NCI-H526 treated with DMSO at 0.1 percent for 48 hours (cell line): ENCODE measurements around the gene ZNF592.
"Not testable (repeated sequence)": the region's sequence is repeated elsewhere in the genome, so short reads cannot be mapped to it uniquely, and the experiment has no call there.

Source experiments
- DNase-seq: peaks from one replicate; lab custom pipeline; 2025; lab: John Stamatoyannopoulos, UW

The ZNF592 gene

DNA sequence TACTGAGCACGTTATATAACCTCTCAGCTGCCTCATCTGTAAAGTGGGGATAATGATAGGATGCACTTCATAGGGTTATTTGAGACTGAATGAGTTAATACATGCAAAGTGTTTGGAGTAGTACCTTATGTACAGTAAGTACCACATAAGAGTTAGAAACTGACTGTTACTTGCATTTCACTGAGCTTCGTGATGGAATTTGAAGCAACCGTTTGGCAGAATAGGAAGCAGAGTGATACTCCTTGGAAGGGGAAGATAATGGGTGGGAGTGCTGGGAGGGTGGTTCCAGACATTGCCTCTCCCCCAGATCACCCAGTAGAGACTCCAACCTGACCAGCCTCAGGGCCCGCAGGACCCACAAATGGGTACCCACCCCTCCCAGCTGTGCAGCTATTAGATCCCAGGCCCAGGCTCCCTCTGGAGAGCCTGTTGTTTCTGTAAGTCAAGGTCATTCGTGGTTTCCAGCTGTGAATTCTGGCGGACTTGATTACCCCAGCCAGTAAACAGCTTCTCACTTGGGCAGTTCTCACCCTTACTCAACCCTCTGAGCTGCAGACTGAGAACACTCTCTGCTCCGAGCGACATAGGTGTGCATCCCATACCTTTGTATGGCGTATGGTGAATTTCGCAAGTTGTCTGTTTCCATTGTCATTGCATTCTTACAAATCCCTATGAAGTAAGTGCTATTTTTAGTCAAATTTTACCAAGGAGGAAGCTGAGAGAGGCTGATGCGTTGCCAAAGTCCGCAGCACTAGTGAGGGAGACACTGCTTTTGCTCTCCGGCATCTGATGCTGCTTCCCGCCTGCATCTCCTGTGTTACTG is 79.9 kb downstream of the ZNF592 start:
- no peak for DNase-seq

DNA sequence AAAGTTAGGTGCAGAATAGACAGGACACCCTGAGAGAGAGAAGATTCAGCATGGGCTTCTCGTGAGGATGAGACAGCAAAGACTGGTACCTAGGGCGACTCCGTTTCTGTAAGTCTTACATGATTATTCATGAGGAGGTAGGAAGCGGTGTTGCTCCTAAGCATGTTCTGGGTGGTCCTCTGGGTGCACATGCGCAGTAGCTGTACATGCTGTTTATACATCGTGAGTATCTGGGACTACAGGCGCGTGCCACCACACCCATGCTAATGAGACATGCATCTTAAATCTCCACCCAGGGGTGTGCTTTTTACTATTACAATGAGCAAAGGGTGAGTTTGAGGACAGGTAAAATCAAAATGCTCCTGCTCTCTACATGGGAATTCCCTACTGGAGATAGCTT is 81.0 kb downstream of the ZNF592 start:
- no peak for DNase-seq

DNA sequence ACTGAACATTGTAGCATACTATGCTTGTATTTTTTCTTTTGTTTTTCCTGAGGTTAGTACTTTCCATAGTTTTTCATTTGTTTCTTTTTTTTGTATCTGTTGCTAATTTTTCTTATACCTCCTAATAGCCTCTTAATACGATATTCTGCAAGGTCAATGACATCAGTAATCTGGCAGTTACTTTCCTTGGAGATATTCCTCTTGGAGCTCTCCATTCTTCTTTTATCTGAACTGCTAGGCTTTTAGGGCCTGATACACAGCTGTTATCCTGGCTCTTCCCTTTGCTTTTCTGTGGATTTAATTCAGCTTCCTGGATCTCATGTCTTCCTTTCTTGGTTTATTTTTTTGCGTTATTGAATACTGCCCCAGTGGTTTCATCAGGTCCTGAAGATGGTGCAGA is 81.6 kb downstream of the ZNF592 start:
- no peak for DNase-seq

DNA sequence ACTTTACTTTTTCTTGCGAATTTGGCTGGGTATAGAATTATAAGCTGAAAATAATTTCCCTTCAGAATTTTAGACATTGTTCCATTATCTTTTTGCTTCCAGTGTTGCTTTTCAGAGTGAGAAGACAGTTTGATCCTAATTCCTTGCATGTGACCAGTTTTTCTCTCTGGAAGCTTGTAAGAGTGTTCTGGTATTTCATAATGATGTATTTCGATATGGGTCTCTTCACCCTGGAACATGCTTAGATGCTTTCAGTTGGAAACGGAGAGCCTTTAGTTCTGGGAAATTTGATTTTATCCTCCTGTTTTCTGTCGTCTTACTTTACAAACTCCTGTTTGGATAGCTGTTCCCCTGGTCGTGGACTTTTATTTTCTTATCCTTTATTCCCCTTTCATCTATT is 82.6 kb downstream of the ZNF592 start:
- DNase-seq = no peak

DNA sequence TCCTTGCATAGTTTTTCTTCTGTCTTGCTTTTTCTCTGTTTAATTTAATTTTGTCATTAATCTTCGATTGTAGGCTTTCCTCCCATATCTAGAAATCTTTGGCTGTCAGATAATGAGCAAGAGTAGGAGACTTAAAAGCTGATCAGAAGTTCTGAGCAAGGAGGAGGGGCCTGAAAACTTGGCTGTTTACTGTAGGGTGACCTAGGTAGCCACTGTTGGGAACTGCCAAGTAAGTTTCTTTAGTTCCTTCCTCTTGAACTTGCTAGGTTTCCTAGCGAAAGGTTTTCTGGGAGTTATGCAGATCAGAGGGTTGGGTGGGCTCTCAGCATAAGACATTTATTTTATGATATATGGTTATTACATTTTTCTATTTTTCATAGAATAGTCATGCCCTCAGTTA is 83.2 kb downstream of the ZNF592 start:
- DNase-seq = no peak

DNA sequence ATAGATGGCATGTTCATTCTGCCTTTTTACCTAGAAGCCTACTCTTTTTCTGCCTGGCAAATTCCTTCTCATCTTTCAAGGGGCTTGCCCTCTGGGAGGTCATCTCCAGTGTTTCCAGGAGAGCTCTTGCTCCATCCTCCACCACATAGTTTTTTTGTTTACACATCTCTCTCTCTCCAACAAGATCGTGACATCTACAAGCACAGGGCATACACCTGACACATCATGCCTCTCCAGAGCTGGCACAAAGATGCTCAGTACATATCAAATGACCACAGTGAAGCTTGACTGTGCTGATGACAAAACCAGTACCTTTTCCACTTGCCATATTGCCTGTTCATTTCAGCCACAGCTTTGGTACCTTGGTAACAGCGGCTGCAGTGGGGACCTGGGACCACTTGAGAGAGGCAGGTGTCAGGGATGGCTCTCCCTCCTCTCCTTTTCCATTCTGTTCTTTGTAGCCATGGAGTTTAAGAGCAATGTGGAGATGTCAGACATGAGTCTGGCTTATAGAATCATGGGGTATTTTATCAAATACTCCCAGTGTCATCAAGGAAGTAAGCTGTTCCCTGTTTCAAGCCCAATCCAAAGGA is 84.2 kb downstream of the ZNF592 start:
- DNase-seq = no peak

DNA sequence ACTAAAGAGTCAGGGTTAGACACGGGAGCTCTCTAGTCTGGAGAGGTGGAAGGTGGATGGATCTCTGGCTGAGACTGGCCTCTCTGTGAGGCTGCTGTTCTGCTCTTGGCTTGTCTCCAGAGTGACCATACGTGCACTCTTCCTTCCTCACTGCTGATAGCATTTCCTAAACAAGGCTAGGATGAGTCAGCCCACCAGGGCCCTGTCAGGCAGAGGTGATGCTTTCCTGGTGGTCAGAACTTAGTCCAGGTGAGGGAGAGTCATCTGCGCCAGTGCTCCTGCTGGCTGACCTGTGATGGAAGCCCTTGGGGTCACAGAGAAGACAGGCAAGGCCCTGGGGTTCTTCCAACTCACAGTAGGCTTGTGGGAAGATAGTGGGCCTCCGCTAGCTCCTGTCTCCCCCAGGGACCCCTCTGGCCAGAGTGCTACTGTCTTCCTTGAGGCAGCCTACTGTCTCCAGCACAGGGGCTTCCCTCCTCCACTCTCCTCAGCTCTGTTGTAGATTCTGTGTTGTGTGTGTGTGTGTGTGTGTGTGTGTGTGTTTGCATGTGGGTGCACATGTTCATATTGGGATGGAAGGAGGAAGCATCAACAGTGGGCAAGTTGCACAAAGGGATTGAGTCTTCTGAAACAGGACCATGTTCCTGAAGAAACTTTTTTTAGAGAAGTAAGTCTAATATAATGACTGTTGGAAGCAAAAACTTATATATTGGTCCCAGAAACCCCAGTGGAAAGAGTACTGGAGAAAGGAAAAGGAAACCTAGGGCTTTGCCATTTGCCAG is 85.2 kb downstream of the ZNF592 start:
- DNase-seq = no peak

DNA sequence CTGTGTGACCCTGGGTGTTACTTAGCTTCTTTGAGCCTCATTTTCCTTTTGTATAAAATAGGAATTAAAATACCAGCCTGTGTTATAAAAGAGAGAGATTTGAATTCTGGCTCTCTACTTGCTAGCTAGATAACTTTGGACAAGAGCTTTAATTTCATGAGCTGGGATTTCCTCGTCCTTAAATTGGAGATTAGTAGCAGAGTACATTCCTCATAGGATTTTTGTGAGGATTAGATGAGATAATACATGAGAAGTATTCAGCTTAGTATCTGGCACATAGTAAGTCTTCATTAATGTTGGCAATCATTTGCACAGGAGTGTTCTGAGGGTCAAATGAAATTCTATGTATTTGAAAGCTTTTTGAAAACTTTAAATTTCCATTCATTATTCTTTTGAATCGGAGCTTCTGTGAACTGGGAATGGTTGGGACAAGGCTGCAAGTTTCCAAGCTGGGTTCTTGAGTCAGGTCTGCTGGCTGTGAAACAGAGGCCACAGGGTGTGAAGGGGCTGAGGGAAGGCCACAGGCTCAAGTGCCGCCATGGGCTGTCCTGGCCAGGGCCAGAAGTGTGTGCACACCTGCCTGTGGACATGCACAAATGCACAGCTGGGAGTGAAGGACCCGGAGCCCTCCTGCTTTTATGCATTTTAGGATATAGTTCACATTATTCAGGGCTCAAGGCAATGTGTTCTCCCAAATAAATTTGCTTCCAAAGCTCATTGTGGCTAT is 86.0 kb downstream of the ZNF592 start:
- DNase-seq = no peak

DNA sequence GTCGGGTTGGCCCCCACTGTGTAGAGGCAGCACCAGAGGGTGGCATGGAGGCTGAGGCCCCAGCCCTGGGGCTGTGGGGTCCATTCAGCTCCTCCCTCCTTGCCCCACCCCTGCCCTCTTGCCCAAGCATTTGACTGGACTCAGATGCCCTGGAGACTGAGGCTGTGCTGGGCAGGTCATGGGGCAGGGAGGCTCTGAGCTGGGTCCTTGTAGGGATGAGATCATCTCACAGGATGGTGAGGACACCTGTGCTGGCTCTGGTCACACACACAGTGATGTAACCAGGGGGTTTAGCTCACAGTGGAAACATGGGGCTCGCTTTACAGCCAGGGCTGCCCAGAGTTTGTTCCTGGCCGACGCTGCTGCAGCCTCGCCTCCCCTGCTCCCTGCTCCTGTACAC is 86.6 kb downstream of the ZNF592 start:
- no peak for DNase-seq

DNA sequence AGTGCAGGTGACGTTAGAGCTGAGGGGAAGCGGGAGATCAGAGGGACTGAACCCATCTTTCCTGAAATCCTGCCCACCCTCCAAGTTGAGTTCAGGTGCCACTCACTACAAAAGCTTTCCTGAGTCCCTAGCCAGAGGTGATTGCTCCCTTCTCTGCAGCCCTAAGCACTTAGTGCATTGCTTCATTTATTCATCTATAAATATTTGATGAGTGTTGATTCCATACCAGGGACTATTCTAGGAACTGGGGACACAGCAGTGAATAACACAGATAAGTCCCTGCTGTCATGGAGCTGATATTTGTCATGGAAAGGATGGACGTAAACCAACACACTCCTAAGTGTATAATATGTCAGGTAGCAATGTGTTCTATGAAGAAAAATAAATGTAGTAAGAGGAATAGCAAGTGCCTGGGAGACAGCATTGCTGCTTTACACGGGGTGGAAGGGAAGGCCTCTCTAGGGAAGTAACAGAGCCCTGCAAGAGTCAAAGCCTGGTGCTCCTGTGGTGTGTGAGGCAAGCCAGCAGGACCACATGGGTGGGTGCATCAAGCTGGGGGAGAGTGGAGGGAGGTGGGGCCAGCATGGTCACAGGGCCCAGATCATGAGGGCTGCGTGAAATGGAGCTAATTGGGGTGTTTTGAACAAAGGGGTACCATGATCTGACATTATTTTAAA is 87.4 kb downstream of the ZNF592 start:
- DNase-seq = no peak

DNA sequence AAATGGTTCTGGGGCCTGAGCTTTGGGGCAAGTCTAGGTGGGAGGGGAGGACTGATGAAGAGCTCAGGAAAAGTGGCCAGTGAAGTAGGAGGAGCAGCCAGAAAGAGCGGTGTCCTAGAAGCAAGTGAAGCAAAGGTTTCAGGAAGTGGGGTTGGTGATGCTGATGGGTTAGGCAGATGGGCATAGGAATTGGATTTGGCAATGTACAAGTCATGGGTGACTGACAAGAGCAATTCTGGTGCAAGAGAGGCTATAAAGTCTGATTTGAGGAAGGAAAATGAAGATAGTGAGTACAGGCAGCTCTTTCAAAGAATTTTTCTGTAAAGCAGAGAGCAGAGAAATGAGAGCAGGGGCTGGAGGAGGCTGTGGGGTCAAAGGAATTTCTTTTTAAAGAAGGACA is 88.5 kb downstream of the ZNF592 start:
- DNase-seq = no peak

DNA sequence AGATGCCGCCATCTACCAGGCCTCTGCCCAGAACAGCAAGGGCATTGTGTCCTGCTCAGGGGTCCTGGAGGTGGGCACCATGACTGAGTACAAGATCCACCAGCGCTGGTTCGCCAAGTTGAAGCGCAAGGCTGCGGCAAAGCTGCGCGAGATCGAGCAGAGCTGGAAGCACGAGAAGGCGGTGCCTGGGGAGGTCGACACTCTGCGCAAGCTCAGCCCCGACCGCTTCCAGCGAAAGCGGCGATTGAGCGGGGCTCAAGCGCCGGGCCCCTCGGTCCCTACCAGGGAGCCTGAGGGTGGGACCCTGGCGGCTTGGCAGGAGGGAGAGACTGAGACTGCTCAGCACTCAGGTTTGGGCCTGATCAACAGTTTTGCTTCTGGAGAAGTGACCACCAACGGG is 91.3 kb downstream of the ZNF592 start:
- no peak for DNase-seq

DNA sequence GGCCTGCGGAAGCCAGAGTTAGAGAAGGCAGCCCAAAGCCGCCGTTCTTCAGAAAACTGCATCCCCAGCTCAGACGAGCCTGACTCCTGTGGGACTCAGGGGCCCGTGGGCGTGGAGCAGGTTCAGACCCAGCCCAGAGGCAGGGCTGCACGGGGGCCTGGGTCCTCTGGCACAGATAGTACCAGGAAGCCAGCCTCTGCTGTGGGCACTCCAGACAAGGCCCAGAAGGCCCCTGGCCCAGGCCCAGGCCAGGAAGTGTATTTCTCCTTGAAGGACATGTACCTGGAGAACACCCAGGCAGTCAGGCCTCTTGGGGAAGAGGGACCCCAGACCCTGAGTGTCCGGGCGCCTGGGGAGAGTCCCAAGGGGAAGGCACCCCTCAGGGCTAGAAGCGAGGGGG is 91.9 kb downstream of the ZNF592 start:
- no peak for DNase-seq

DNA sequence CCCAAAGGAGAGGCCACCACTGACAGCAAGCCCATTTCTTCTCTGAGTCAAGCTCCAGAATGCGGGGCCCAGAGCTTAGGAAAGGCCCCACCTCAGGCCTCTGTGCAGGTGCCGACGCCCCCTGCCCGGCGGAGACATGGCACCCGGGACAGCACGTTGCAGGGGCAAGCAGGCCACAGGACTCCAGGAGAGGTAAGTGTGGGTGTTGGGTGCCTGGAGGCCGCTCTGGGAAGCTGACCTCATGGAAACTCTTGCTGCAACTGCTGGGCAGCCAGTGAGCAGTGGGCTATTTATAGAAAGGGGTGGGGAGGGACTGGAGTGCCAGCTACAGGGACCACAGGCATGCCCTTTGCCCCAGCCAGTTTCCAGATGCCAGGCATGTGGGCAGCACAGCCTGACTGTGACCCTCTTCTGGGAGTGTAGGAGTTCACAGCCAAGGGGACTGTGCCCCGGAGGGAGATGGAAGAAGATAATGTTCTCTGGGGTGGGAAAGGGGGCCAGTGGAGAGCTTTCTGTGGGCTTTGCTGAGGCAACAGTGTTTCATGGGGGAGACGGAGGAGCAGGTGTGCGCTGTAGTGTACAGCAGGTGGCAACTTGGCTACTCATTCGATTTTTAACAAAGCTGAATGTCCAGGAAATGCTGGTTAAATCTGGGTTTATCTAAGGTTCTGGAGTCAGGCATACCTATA is 92.5 kb downstream of the ZNF592 start:
- DNase-seq = no peak

DNA sequence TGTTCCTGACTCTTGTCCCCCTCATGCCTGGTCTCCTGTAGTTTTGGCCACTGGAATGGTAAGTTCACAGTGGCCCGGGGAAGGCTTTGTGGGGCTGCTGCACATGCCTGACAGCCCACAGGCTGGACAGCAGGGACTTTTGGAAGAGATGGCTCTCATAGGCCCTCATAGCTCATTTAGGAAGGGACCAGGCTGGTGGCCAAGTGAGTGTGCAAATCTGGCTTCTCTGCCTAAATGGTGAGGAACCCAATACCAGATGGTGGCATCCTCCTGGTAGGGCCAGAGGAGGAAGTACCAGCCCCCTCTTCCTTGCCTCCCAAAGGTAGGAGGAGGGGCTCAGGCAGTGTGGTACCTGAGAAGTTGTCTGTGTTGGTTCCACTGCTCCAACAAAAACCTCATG is 94.4 kb downstream of the ZNF592 start:
- no peak for DNase-seq

DNA sequence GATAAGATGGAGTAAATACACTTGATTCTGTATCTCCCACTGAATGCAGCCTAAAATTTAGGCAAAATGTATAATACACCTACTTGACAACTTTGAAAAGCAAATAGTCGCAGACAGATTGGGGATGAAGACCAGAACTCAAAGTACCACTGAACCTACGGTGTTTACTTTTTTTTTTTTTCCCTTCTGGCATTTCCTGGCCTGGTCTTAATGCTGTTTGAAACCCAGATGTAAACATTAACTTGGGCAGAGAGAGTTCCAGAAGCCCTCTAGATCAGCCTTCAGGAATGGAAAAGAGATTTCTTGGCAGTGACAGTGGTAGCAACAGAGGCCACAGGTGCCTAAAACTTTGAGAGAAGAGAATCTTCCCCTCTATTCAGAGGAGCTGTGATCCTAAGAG is 96.6 kb downstream of the ZNF592 start:
- no peak for DNase-seq

DNA sequence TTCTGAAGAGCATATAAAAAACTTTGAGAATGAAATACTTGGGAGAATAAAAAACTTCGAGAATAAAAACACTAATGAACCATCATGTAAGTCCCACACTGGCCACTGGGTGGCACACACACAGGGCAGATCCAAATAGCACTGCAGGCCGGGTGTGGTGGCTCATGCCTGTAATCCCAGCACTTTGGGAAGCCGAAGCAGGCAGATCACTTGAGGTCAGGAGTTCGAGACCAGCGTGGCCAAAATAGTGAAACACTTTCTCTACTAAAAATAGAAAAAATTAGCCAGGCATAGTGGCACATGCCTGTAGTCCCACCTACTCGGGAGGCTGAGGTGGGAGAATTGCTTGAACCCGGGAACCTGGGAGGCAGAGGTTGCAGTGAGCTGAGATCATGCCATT is 97.2 kb downstream of the ZNF592 start:
- DNase-seq = not testable (repeated sequence)

DNA sequence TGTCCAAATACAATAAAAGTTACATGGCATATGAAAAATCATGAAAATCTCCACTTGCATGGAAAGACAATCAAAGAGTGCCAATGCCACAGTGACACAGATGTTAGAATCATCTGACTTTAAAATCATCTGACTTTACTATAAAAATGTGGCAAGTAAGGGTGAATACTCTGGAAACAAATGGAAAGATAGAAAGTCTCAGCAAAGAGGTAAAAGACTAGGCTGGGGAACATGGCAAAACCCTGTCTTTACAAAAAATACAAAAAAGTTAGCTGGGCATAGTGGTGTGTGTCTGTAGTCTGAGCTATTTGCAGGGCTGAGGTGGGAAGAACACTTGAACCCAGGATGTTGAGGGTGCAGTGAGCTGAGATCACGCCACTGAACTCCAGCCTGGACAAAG is 97.9 kb downstream of the ZNF592 start:
- DNase-seq = no peak

DNA sequence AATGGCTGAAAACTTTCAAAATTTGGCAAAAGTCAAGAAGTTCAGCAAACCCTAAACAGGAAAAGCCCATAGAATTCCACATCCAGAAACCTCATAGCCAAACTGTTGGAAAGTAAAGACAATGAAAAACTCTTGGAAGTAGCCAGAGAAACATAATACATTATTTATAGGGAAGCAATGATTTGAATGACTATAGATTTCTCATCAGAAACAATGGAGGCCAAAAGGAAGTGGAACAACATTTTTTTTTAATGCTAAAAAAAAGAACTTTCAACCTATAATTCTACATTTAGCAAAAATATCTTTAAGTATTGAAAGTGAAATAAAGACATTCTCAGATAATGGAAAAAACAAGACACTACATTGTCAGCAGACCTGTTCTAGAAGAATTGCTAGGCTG is 99.0 kb downstream of the ZNF592 start:
- no peak for DNase-seq

DNA sequence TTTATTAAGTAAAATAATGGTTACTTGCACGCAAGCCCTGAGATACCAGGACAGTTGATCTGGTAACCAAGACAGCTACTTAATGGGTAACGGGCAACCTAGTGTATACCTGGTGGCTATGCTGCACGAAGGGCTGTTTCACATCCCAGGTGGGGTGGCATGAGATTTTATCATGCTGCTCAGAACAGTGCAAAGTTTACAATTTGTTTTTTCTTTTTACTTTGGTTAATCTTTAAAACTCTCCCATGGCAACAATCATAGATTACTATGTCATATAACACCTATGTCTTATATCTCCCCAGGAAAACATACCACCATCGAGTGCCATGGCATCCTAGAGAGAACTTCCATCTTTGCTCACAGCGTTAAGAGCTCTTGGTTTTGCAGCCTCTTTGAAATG is 103.8 kb downstream of the ZNF592 start:
- DNase-seq = no peak

DNA sequence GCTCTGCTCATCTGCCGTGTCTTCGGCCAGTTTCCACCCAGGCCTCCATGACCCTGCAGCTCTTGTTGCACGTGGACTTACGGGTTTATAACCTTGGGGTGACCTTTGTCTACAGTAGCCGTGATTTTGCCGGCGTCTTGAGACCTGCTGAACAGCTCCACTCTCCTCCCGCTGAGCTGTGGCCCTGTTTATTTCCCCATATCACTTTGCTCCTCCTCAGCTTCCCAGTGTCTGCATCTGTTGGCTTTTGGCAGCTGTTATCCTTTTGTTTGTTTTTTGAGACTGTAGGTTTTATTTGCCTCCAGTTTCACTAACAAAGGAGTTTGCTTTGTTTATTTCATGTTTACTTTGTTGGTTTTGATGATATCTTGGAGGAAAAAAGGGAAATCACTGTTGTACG is 106.7 kb downstream of the ZNF592 start:
- DNase-seq = no peak
